NCI-H187 (cell line): ENCODE measurements around the gene GUCD1.

Source experiments
- DNase-seq, 2 experiments: peaks; one replicate each; lab custom pipeline; 2025; lab: John Stamatoyannopoulos, UW

GUCD1 gene

GRCh38 chr22:24529898-24530297 lies 25.0 kb downstream of the GUCD1 start:
- DNase-seq = no peak

- DNase-seq = no peak
These were observed 28.7 kb downstream of the GUCD1 start for GRCh38 chr22:24526191-24526590.

GRCh38 chr22:24525416-24526037 lies 29.4 kb downstream of the GUCD1 start:
- no peak for DNase-seq

- no peak for DNase-seq
These were observed 31.1 kb downstream of the GUCD1 start for GRCh38 chr22:24523873-24524272.

- peak in 1 of 2 experiments; percentile 3 for DNase-seq
These were observed 33.1 kb downstream of the GUCD1 start for GRCh38 chr22:24521791-24522245.

- DNase-seq = no peak
These were observed 35.4 kb downstream of the GUCD1 start for GRCh38 chr22:24519496-24519895.

- DNase-seq = no peak
These were observed 36.0 kb downstream of the GUCD1 start for GRCh38 chr22:24518771-24519485.

- DNase-seq = no peak
These were observed 36.7 kb downstream of the GUCD1 start for GRCh38 chr22:24518228-24518627.

- DNase-seq = no peak
These were observed 37.5 kb downstream of the GUCD1 start for GRCh38 chr22:24517446-24517845.

- no peak for DNase-seq
These were observed 38.6 kb downstream of the GUCD1 start for GRCh38 chr22:24516301-24516737.

GRCh38 chr22:24515027-24515338 lies 40.0 kb downstream of the GUCD1 start:
- no peak for DNase-seq

- DNase-seq = no peak
These were observed 40.5 kb downstream of the GUCD1 start for GRCh38 chr22:24514241-24515026.

- no peak for DNase-seq
These were observed 41.3 kb downstream of the GUCD1 start for GRCh38 chr22:24513378-24514240.

GRCh38 chr22:24512043-24512442 lies 42.9 kb downstream of the GUCD1 start:
- DNase-seq = no peak

- no peak for DNase-seq
These were observed 44.0 kb downstream of the GUCD1 start for GRCh38 chr22:24510637-24511625.

GRCh38 chr22:24507716-24508115 lies 47.2 kb downstream of the GUCD1 start:
- DNase-seq = no peak

GRCh38 chr22:24506802-24507438 lies 48.0 kb downstream of the GUCD1 start:
- DNase-seq = peak; percentile 40 to 58

- no peak for DNase-seq
These were observed 49.8 kb downstream of the GUCD1 start for GRCh38 chr22:24504956-24505736.

- no peak for DNase-seq
These were observed 50.4 kb downstream of the GUCD1 start for GRCh38 chr22:24504540-24504939.
